ENCODE results near the gene TRAPPC11. TPM values are rescaled to one million over a fixed set of nuclear protein-coding genes. Genes with fewer than 3 reads are reported as not detected.

The TRAPPC11 gene
- polyA plus RNA-seq, 1 experiment = 47.6 TPM

GRCh38 chr4:183702492-183702891, 43.4 kb downstream of the TRAPPC11 start:
- TF ChIP-seq CTCF (IDR thresholded peaks at IDR 0.05; ENCODE audit: low read depth, low read length) = no peak
- no peak overlapping the region for H3K27ac ChIP-seq (ENCODE audit: low read depth, low read length)
- no peaks in the 10 kb centered on the region for H3K27me3 ChIP-seq (ENCODE audit: control insufficient read depth, insufficient read depth, low read length)
- H3K9me3 ChIP-seq (ENCODE audit: control insufficient read depth, insufficient read depth, low read length) = no peaks in the 10 kb centered on the region
- no peak for DNase-seq (ENCODE audit: low read depth, low spot score)
- POLR2A ChIA-PET = no interaction called here
- H3K4me3 ChIP-seq (ENCODE audit: low read depth, low read length) = no peak overlapping the region
- CTCF ChIA-PET = no interaction called here

GRCh38 chr4:183714626-183715025, 55.5 kb downstream of the TRAPPC11 start:
- no peaks in the 10 kb centered on the region for H3K27me3 ChIP-seq (ENCODE audit: control insufficient read depth, insufficient read depth, low read length)
- no peak for DNase-seq (ENCODE audit: low read depth, low spot score)
- no peak overlapping the region for H3K27ac ChIP-seq (ENCODE audit: low read depth, low read length)
- H3K4me3 ChIP-seq (ENCODE audit: low read depth, low read length) = no peak overlapping the region
- CTCF ChIA-PET = no interaction called here
- POLR2A ChIA-PET = no interaction called here
- TF ChIP-seq CTCF (IDR thresholded peaks at IDR 0.05; ENCODE audit: low read depth, low read length) = no peak
- no peaks in the 10 kb centered on the region for H3K9me3 ChIP-seq (ENCODE audit: control insufficient read depth, insufficient read depth, low read length)

- TF ChIP-seq CTCF (IDR thresholded peaks at IDR 0.05; ENCODE audit: low read depth, low read length) = no peak
- CTCF ChIA-PET = no interaction called here
- no peaks in the 10 kb centered on the region; the same call in 1 of the 2 replicates for H3K9me3 ChIP-seq (ENCODE audit: control insufficient read depth, insufficient read depth, low read length)
- no peak overlapping the region for H3K27ac ChIP-seq (ENCODE audit: low read depth, low read length)
- no peak for DNase-seq (ENCODE audit: low read depth, low spot score)
- no peaks in the 10 kb centered on the region for H3K27me3 ChIP-seq (ENCODE audit: control insufficient read depth, insufficient read depth, low read length)
- POLR2A ChIA-PET = interaction anchor here (0.7 kb wide), 1 partner anchor 454 kb away, joined by 4 read pairs; no protein-coding TSS in a partner anchor
- no peak overlapping the region for H3K4me3 ChIP-seq (ENCODE audit: low read depth, low read length)
Observed at GRCh38 chr4:183716302-183716701, 57.2 kb downstream of the TRAPPC11 start.

- ChIA-PET CTCF (no interaction called here), POLR2A (no interaction called here)
- no peak for DNase-seq (ENCODE audit: low read depth, low spot score)
- Histone ChIP-seq H3K27me3 (ENCODE audit: control insufficient read depth, insufficient read depth, low read length) (peaks cover 4% of the 10 kb centered on the region), H3K9me3 (ENCODE audit: control insufficient read depth, insufficient read depth, low read length) (no peaks in the 10 kb centered on the region; the same call in 1 of the 2 replicates), H3K27ac (ENCODE audit: low read depth, low read length) (no peak overlapping the region), H3K4me3 (ENCODE audit: low read depth, low read length) (no peak overlapping the region)
- TF ChIP-seq CTCF (IDR thresholded peaks at IDR 0.05; ENCODE audit: low read depth, low read length) = no peak
Observed at GRCh38 chr4:183718876-183719275, 59.8 kb downstream of the TRAPPC11 start.

- DNase-seq (ENCODE audit: low read depth, low spot score) = no peak
- POLR2A ChIA-PET = no interaction called here
- CTCF ChIA-PET = interaction anchor here (0.7 to 1.9 kb wide), 11 partner anchors 9 to 446 kb away, joined by 3 to 9 read pairs (median 5); no protein-coding TSS in a partner anchor
- no peak overlapping the region for H3K27ac ChIP-seq (ENCODE audit: low read depth, low read length)
- peak overlapping the region; percentile 39 for H3K4me3 ChIP-seq (ENCODE audit: low read depth, low read length)
- TF ChIP-seq CTCF (IDR thresholded peaks at IDR 0.05; ENCODE audit: low read depth, low read length) = peak; percentile 62
- peaks cover 4% of the 10 kb centered on the region for H3K27me3 ChIP-seq (ENCODE audit: control insufficient read depth, insufficient read depth, low read length)
- peaks cover 2% of the 10 kb centered on the region; the same call in 1 of the 2 replicates for H3K9me3 ChIP-seq (ENCODE audit: control insufficient read depth, insufficient read depth, low read length)
Observed at GRCh38 chr4:183721207-183722081, 62.4 kb downstream of the TRAPPC11 start.

Measured in AG04450 (cell line).